Measurements from ENCODE around the gene CCDC127. TPM values are rescaled to one million over a fixed set of nuclear protein-coding genes. Genes with fewer than 3 reads are reported as not detected.
A peak's percentile ranks its signal among the peaks of the same experiment; 100 is the strongest.

Gene CCDC127
- total RNA-seq, 2 experiments from 2014 or later: 1.9 to 2.8 TPM

GRCh38 chr5:160921-161802 lies 56.8 kb downstream of the CCDC127 start:
- Mint-ChIP-seq H3K27ac (no peak overlapping the region), H3K4me3 (no peak overlapping the region), H3K4me1 (ENCODE audit: low read depth) (no peaks in the 10 kb centered on the region), H3K36me3 (ENCODE audit: low read depth) (no peaks in the 10 kb centered on the region), H3K9me3 (no peaks in the 10 kb centered on the region), H3K27me3 (peaks cover 21% of the 10 kb centered on the region)
- ChIA-PET POLR2A (no interaction called here), CTCF (no interaction called here)
- Histone ChIP-seq H3K27me3 (ENCODE audit: control insufficient read depth in 1 of 2, insufficient read depth in 2 of 2, low read length in 2 of 2) (peaks cover 4 to 12% of the 10 kb centered on the region in 2 experiments), H3K4me1 (ENCODE audit: insufficient read depth, low read length) (no peaks in the 10 kb centered on the region), H3K9me3 (ENCODE audit: control insufficient read depth in 1 of 2, insufficient read depth in 1 of 2, low read length in 2 of 2) (peaks cover 0 to 12% of the 10 kb centered on the region in 2 experiments), H3K36me3 (ENCODE audit: insufficient read depth, low read length) (no peaks in the 10 kb centered on the region), H3K4me3 (ENCODE audit: low read length) (no peak overlapping the region), H3K27ac (ENCODE audit: low read depth in 1 of 2, low read length in 2 of 2) (no peak overlapping the region)
- ATAC-seq (ENCODE audit: poor library complexity) (no peak), DNase-seq (peak in 1 of 14 experiments; percentile 10)
- TF ChIP-seq, protein P1, sequence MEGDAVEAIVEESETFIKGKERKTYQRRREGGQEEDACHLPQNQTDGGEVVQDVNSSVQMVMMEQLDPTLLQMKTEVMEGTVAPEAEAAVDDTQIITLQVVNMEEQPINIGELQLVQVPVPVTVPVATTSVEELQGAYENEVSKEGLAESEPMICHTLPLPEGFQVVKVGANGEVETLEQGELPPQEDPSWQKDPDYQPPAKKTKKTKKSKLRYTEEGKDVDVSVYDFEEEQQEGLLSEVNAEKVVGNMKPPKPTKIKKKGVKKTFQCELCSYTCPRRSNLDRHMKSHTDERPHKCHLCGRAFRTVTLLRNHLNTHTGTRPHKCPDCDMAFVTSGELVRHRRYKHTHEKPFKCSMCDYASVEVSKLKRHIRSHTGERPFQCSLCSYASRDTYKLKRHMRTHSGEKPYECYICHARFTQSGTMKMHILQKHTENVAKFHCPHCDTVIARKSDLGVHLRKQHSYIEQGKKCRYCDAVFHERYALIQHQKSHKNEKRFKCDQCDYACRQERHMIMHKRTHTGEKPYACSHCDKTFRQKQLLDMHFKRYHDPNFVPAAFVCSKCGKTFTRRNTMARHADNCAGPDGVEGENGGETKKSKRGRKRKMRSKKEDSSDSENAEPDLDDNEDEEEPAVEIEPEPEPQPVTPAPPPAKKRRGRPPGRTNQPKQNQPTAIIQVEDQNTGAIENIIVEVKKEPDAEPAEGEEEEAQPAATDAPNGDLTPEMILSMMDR (IDR thresholded peaks at IDR 0.05): no peak
- intact Hi-C loops (cut with DNase I, micrococcal nuclease): no loop called here

DNA sequence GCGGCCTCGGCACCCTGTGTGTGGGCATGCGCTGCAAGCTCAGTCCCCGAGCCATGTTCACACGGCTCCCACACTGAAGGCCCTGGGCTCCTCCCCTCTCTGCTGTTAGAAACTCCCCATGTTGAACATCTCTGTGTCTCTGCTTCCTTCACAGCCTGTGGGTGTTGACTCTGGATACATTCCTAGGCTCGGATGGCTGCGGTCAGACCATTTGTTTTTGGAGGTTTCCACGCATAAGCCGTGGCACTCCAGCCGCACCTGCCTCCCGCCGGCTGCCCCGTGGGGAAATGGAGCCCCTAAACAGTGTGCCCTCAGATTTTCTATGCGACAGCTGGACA lies 57.8 kb downstream of the CCDC127 start:
- TF ChIP-seq, protein P1 (IDR thresholded peaks at IDR 0.05): no peak
- intact Hi-C loops (cut with DNase I, micrococcal nuclease): no loop called here
- DNase-seq (no peak), ATAC-seq (ENCODE audit: poor library complexity) (no peak)
- Histone ChIP-seq H3K4me3 (ENCODE audit: low read length) (no peak overlapping the region), H3K4me1 (ENCODE audit: insufficient read depth, low read length) (no peaks in the 10 kb centered on the region), H3K27me3 (ENCODE audit: control insufficient read depth in 1 of 2, insufficient read depth in 2 of 2, low read length in 2 of 2) (peaks cover 4 to 12% of the 10 kb centered on the region in 2 experiments), H3K36me3 (ENCODE audit: insufficient read depth, low read length) (no peaks in the 10 kb centered on the region), H3K9me3 (ENCODE audit: control insufficient read depth in 1 of 2, insufficient read depth in 1 of 2, low read length in 2 of 2) (peaks cover 0 to 12% of the 10 kb centered on the region in 2 experiments), H3K27ac (ENCODE audit: low read depth in 1 of 2, low read length in 2 of 2) (no peak overlapping the region)
- H3K27ac Mint-ChIP-seq: no peak overlapping the region
- no peaks in the 10 kb centered on the region for H3K36me3 Mint-ChIP-seq (ENCODE audit: low read depth)
- no peaks in the 10 kb centered on the region for H3K9me3 Mint-ChIP-seq
- POLR2A ChIA-PET: no interaction called here
- H3K4me1 Mint-ChIP-seq (ENCODE audit: low read depth): no peaks in the 10 kb centered on the region
- CTCF ChIA-PET: no interaction called here
- H3K27me3 Mint-ChIP-seq: peaks cover 21% of the 10 kb centered on the region
- H3K4me3 Mint-ChIP-seq: no peak overlapping the region

- H3K9me3 ChIP-seq (ENCODE audit: control insufficient read depth in 1 of 2, insufficient read depth in 1 of 2, low read length in 2 of 2): peaks cover 0 to 9% of the 10 kb centered on the region in 2 experiments
- Mint-ChIP-seq H3K4me1 (ENCODE audit: low read depth) (no peaks in the 10 kb centered on the region), H3K27ac (no peak overlapping the region), H3K27me3 (peaks cover 21% of the 10 kb centered on the region), H3K9me3 (no peaks in the 10 kb centered on the region), H3K36me3 (ENCODE audit: low read depth) (no peaks in the 10 kb centered on the region), H3K4me3 (no peak overlapping the region)
- no peak overlapping the region for H3K4me3 ChIP-seq (ENCODE audit: low read length)
- ChIA-PET POLR2A (no interaction called here), CTCF (no interaction called here)
- TF ChIP-seq, protein P1 (IDR thresholded peaks at IDR 0.05): no peak
- peaks cover 4 to 12% of the 10 kb centered on the region in 2 experiments for H3K27me3 ChIP-seq (ENCODE audit: control insufficient read depth in 1 of 2, insufficient read depth in 2 of 2, low read length in 2 of 2)
- ATAC-seq (ENCODE audit: poor library complexity) (no peak), DNase-seq (peak in 1 of 14 experiments; percentile 14)
- no peak overlapping the region for H3K27ac ChIP-seq (ENCODE audit: low read depth in 1 of 2, low read length in 2 of 2)
- H3K4me1 ChIP-seq (ENCODE audit: insufficient read depth, low read length): no peaks in the 10 kb centered on the region
- intact Hi-C loops (cut with DNase I, micrococcal nuclease): no loop called here
- H3K36me3 ChIP-seq (ENCODE audit: insufficient read depth, low read length): no peaks in the 10 kb centered on the region
Observed at GRCh38 chr5:159448-160172, 58.3 kb downstream of the CCDC127 start.
